K562 treated with DMSO at 1 percent for 4 hours (cell line): ENCODE data around the gene HIGD1B. TPM values are rescaled to one million over a fixed set of nuclear protein-coding genes. Genes with fewer than 3 reads are reported as not detected.

Experiments
- total RNA-seq: library from RNA; unstranded; fragments of 300-600 nt; gene quantifications from 2 replicates; pipeline ENCODE4 v1.2.3, GENCODE V29; 2022; ENCODE audit not compliant: insufficient read depth

The HIGD1B gene
- total RNA-seq: not detected in 2 replicates

GRCh38 chr17:44847586-44847985 is at the start of gene HIGD1B:
HIGD1B (plus strand) TSS chr17:44847883; CDS start chr17:44848153, 270 bp downstream.

DNA sequence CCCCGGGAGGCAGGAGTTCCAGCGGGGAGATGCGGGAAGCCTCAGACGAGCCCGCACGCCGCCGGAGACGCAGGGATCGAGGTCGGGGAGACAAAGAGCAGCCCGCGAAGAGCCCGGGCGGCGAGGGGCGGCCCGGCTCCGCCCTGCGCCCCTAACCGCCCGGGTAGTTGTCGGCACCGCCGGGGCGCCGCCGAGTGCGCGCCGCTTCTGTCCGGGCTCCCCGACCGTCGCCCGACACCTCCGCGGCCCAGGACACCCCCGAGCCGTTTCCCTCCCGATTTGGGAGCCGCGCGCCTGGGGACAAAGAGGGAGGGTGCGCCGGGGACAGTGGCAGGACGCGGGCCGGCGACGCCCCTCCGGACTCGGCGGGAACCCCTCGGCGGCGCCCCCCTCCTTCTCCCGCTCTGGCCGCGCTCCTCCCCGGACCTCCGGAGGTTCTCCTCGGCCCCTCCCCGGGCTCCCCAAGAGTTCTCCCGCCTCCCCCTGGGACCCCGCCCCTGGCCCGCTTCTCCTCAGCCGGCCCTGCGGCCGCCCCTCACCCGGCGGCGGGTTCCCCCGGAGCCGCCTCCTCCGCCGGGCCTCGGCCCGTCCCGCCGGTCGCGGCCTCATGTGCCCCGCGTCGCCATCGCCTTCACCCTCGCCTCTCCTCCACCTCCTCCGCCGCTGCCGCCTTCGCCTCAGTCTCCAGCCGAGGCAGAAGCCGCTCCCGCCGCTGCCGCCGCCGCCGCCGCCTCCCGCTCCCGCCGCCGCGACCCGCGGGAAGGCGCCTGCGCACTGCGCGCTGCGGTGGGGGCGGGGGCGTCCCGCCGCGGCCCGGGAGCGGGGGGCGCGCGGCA is 17.9 kb upstream of the HIGD1B start, which contains the start of gene GJC1:
Gene GJC1 (minus strand): TSS at position 765 of the 836 bp plus-strand sequence. CDS start 24,470 bp downstream, outside the sequence.

DNA sequence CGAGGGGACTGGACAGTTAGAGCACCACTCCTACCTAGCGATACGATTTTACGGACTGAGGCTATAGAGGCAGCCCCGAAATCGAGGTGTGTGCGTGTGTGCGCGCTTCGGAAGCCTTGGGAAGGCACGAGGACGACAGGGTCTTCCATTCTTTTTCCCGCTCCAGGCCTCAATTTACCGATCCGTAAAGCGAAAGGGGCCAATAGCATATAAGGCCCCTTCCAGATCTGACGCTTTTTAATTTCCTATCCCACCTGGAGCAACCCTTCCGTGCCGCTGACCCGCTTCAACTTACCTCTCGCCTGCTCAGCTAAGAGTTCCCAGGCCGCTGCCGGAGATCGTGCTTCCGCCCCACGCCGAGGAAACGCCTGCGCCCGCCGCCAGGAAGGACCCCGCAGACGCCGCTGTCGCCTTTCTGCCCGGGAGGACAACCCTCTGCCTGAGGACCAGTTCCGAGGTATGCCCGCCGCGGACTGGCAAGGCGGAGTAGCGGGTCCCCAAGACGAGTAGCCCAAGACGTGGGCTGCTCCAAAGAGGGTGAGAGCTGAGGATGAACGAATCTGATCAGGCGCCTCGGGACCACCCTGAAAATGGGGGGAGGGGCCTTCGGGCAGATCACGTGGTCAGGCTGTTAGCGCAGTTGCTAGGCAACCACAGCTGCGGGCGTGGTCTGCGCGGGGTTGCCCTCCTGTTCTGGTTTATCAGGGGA is 51.5 kb downstream of the HIGD1B start, which contains the start of gene EFTUD2:
Gene EFTUD2 (minus strand): TSS at position 372 of the 709 bp plus-strand sequence. CDS start 4,924 bp downstream, outside the sequence.

Other genes starting within 250 kb of the HIGD1B start
- not detected in 2 replicates for gene MEIOC, start 191.4 kb upstream of the HIGD1B start, total RNA-seq
- gene CCDC43, start 158.1 kb upstream of the HIGD1B start, total RNA-seq: 12.0 and 14.9 TPM in 2 replicates
- gene DBF4B, start 139.2 kb upstream of the HIGD1B start, total RNA-seq: 11.9 and 21.0 TPM in 2 replicates
- gene ADAM11, start 88.9 kb upstream of the HIGD1B start, total RNA-seq: 0.13 TPM in 1 of 2 replicates, not detected in the other
- gene GJC1, start 17.6 kb upstream of the HIGD1B start, total RNA-seq: not detected in 2 replicates
- gene EFTUD2, start 51.6 kb downstream of the HIGD1B start, total RNA-seq: 75.0 and 82.9 TPM in 2 replicates
- 2.8 and 3.2 TPM in 2 replicates for gene GFAP, start 67.6 kb downstream of the HIGD1B start, total RNA-seq
- gene KIF18B, start 99.9 kb downstream of the HIGD1B start, total RNA-seq: 16.8 and 21.5 TPM in 2 replicates
- gene C1QL1, start 120.4 kb downstream of the HIGD1B start, total RNA-seq: not detected in 2 replicates
- 33.7 and 38.0 TPM in 2 replicates for gene DCAKD, start 203.7 kb downstream of the HIGD1B start, total RNA-seq
- gene NMT1, start 213.4 kb downstream of the HIGD1B start, total RNA-seq: 83.6 and 100 TPM in 2 replicates